Activated CD4-positive, alpha-beta T cell treated with anti-CD3 and anti-CD28 coated beads for 48 hours (primary cell): ENCODE data around the gene LRRK2.
"Not testable (repeated sequence)": the region's sequence is repeated elsewhere in the genome, so short reads cannot be mapped to it uniquely, and the experiment has no call there.

Source experiments
- DNase-seq: peaks from one replicate; pipeline ENCODE4 v3.0.0-alpha.2; 2020

LRRK2 gene

GRCh38 chr12:40224439-40225291, at the start of gene LRRK2:
LRRK2 (plus strand) TSS chr12:40224997; CDS start chr12:40225132, 135 bp downstream.
- DNase-seq = peak; percentile 27

- DNase-seq = no peak
These were observed 49.8 kb upstream of the LRRK2 start for GRCh38 chr12:40175045-40175444.

- DNase-seq = no peak
These were observed 49.3 kb upstream of the LRRK2 start for GRCh38 chr12:40175489-40175888.

GRCh38 chr12:40178701-40179100, 46.1 kb upstream of the LRRK2 start:
- DNase-seq = no peak

- DNase-seq = no peak
These were observed 43.3 kb upstream of the LRRK2 start for GRCh38 chr12:40181490-40181889.

- no peak for DNase-seq
These were observed 41.1 kb upstream of the LRRK2 start for GRCh38 chr12:40183715-40184114.

- DNase-seq = no peak
These were observed 40.1 kb upstream of the LRRK2 start for GRCh38 chr12:40184493-40185302.

GRCh38 chr12:40185303-40185693, 39.5 kb upstream of the LRRK2 start:
- DNase-seq = no peak

GRCh38 chr12:40188558-40189320, 36.1 kb upstream of the LRRK2 start:
- no peak for DNase-seq

GRCh38 chr12:40192704-40193255, 32.0 kb upstream of the LRRK2 start:
- DNase-seq = no peak

GRCh38 chr12:40194846-40195245, 30.0 kb upstream of the LRRK2 start:
- no peak for DNase-seq

- no peak for DNase-seq
These were observed 27.2 kb upstream of the LRRK2 start for GRCh38 chr12:40197590-40197989.

- no peak for DNase-seq
These were observed 26.2 kb upstream of the LRRK2 start for GRCh38 chr12:40198601-40199000.

GRCh38 chr12:40202095-40203059, 22.4 kb upstream of the LRRK2 start:
- DNase-seq = no peak

GRCh38 chr12:40203060-40203430, 21.8 kb upstream of the LRRK2 start:
- no peak for DNase-seq

- no peak for DNase-seq
These were observed 20.5 kb upstream of the LRRK2 start for GRCh38 chr12:40204337-40204736.

- DNase-seq = no peak
These were observed 17.2 kb upstream of the LRRK2 start for GRCh38 chr12:40207551-40207950.

GRCh38 chr12:40208707-40209446, 15.9 kb upstream of the LRRK2 start:
- DNase-seq = no peak

- DNase-seq = no peak
These were observed 14.9 kb upstream of the LRRK2 start for GRCh38 chr12:40209886-40210285.

GRCh38 chr12:40211186-40211585, 13.6 kb upstream of the LRRK2 start:
- DNase-seq = not testable (repeated sequence)

GRCh38 chr12:40212566-40212965, 12.2 kb upstream of the LRRK2 start:
- DNase-seq = no peak
